ENCODE measurements around the gene ZBP1. TPM values are rescaled to one million over a fixed set of nuclear protein-coding genes. Genes with fewer than 3 reads are reported as not detected.

The ZBP1 gene
- polyA plus RNA-seq, 1 of the 3 experiments (the other 2 are of a cell fraction), result not detected

- no peak overlapping the region for H3K4me3 ChIP-seq (ENCODE audit: low read depth in 2 of 2, low read length in 1 of 2)
- H2AFZ ChIP-seq (ENCODE audit: low read depth), result no peak overlapping the region
- DNase-seq, result no peak
- H3K79me2 ChIP-seq (ENCODE audit: insufficient read depth), result no peaks in the 10 kb centered on the region
- ChIA-PET CTCF (interaction anchor here (1.5 to 5.9 kb wide), 3 partner anchors 10 to 584 kb away, joined by 4 to 82 read pairs (median 50); no protein-coding TSS in a partner anchor), POLR2A (no interaction called here)
- no peak overlapping the region for H3K9ac ChIP-seq
- no peaks in the 10 kb centered on the region for H3K36me3 ChIP-seq (replicated peaks in 1 of 2; ENCODE audit: control insufficient read depth in 1 of 2, insufficient read depth in 2 of 2, low read length in 1 of 2)
- H3F3A ChIP-seq (replicated peaks; ENCODE audit: insufficient read depth), result no peaks in the 10 kb centered on the region
- WGBS (ENCODE audit: low lambda C conversion rate), result 77% methylated on average over 7 of the region's 7 CpGs
- H3K27ac ChIP-seq (ENCODE audit: low read depth in 2 of 2, low read length in 1 of 2), result no peak overlapping the region
- H3K9me2 ChIP-seq, result no peaks in the 10 kb centered on the region
- no peak overlapping the region for H3K4me2 ChIP-seq
- no peaks in the 10 kb centered on the region for H3K27me3 ChIP-seq (ENCODE audit: insufficient read depth)
- H4K20me1 ChIP-seq (ENCODE audit: insufficient read depth), result no peaks in the 10 kb centered on the region
- TF ChIP-seq GATA2 (CRISPR knock-in tag; IDR thresholded peaks at IDR 0.05), result no peak
- no peaks in the 10 kb centered on the region for H3K9me3 ChIP-seq
- H3K4me1 ChIP-seq (ENCODE audit: control insufficient read depth in 1 of 2, insufficient read depth in 2 of 2, low read depth in 1 of 2, low read length in 1 of 2), result peaks cover 0 to 15% of the 10 kb centered on the region in 2 experiments; a peak in 1 of 4 replicates
These were observed 5.1 kb upstream of the ZBP1 start for GRCh38 chr20:57625181-57625958.

DNA sequence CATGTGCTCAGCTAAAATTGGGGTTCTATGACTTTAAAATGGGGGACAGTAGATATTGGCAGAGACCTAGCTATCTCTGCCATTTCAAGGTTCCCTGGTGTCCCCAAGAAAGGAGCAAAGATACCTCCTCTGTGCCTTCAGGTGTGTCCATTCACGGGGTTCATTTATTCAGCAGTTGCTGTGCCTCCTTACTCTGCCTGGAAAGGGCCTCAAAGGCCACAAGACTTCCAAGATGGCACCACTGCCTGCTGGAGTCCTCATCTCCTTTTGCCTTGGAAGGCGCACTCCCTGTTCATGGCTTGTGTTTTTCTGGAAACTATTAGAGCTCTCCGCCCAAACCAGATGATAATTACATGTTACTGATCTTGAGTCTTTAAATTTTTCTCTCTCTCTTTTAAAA lies 3.9 kb upstream of the ZBP1 start:
- Histone ChIP-seq H3K27me3 (ENCODE audit: insufficient read depth) (no peaks in the 10 kb centered on the region), H3K4me1 (ENCODE audit: control insufficient read depth in 1 of 2, insufficient read depth in 2 of 2, low read depth in 1 of 2, low read length in 1 of 2) (peaks cover 0 to 15% of the 10 kb centered on the region in 2 experiments; a peak in 1 of 4 replicates), H3K9ac (no peak overlapping the region), H3K27ac (ENCODE audit: low read depth in 2 of 2, low read length in 1 of 2) (no peak overlapping the region), H3K79me2 (ENCODE audit: insufficient read depth) (no peaks in the 10 kb centered on the region), H3F3A (replicated peaks; ENCODE audit: insufficient read depth) (no peaks in the 10 kb centered on the region), H3K4me3 (ENCODE audit: low read depth in 2 of 2, low read length in 1 of 2) (no peak overlapping the region), H2AFZ (ENCODE audit: low read depth) (no peak overlapping the region), H4K20me1 (ENCODE audit: insufficient read depth) (no peaks in the 10 kb centered on the region), H3K4me2 (no peak overlapping the region), H3K36me3 (replicated peaks in 1 of 2; ENCODE audit: control insufficient read depth in 1 of 2, insufficient read depth in 2 of 2, low read length in 1 of 2) (no peaks in the 10 kb centered on the region), H3K9me2 (no peaks in the 10 kb centered on the region), H3K9me3 (no peaks in the 10 kb centered on the region)
- CTCF ChIA-PET, result interaction anchor here (1.5 to 5.9 kb wide), 7 partner anchors 8 to 594 kb away, joined by 4 to 82 read pairs (median 18); no protein-coding TSS in a partner anchor
- TF ChIP-seq, protein P1, sequence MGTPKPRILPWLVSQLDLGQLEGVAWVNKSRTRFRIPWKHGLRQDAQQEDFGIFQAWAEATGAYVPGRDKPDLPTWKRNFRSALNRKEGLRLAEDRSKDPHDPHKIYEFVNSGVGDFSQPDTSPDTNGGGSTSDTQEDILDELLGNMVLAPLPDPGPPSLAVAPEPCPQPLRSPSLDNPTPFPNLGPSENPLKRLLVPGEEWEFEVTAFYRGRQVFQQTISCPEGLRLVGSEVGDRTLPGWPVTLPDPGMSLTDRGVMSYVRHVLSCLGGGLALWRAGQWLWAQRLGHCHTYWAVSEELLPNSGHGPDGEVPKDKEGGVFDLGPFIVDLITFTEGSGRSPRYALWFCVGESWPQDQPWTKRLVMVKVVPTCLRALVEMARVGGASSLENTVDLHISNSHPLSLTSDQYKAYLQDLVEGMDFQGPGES (IDR thresholded peaks at IDR 0.05; ENCODE audit: low read depth, low read length), result no peak
- TF ChIP-seq MAX (IDR thresholded peaks at IDR 0.05; ENCODE audit: low read depth) (no peak), FOSL2 (IDR thresholded peaks at IDR 0.05; ENCODE audit: borderline replicate concordance, low read depth) (no peak), FOXJ3 (CRISPR knock-in tag; IDR thresholded peaks at IDR 0.05) (no peak), EZH2phosphoT487 (IDR thresholded peaks at IDR 0.05; ENCODE audit: borderline replicate concordance, low read depth) (no peak), REST (IDR thresholded peaks at IDR 0.05; ENCODE audit: low read depth, low read length) (no peak), GABPA (IDR thresholded peaks at IDR 0.05; ENCODE audit: low read depth) (no peak), SIN3A (IDR thresholded peaks at IDR 0.05; ENCODE audit: borderline replicate concordance, low read depth, low read length) (no peak), EP300 (IDR thresholded peaks at IDR 0.05; ENCODE audit: borderline replicate concordance in 1 of 2, low read depth in 1 of 2, low read length in 1 of 2) (no peak), NFIC (IDR thresholded peaks at IDR 0.05; ENCODE audit: borderline replicate concordance) (no peak), MEF2A (IDR thresholded peaks at IDR 0.05; ENCODE audit: borderline replicate concordance, low read depth) (no peak), MXI1 (IDR thresholded peaks at IDR 0.05; ENCODE audit: low read depth, low read length) (no peak), TAF1 (IDR thresholded peaks at IDR 0.05; ENCODE audit: borderline replicate concordance, low read depth, low read length) (no peak), PBX3 (IDR thresholded peaks at IDR 0.05) (no peak), TCF12 (IDR thresholded peaks at IDR 0.05) (no peak)
- TF ChIP-seq, protein P2, sequence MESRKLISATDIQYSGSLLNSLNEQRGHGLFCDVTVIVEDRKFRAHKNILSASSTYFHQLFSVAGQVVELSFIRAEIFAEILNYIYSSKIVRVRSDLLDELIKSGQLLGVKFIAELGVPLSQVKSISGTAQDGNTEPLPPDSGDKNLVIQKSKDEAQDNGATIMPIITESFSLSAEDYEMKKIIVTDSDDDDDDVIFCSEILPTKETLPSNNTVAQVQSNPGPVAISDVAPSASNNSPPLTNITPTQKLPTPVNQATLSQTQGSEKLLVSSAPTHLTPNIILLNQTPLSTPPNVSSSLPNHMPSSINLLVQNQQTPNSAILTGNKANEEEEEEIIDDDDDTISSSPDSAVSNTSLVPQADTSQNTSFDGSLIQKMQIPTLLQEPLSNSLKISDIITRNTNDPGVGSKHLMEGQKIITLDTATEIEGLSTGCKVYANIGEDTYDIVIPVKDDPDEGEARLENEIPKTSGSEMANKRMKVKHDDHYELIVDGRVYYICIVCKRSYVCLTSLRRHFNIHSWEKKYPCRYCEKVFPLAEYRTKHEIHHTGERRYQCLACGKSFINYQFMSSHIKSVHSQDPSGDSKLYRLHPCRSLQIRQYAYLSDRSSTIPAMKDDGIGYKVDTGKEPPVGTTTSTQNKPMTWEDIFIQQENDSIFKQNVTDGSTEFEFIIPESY (IDR thresholded peaks at IDR 0.05; ENCODE audit: borderline replicate concordance, low read depth), result no peak
- WGBS (ENCODE audit: low lambda C conversion rate), result 73% methylated on average over 3 of the region's 3 CpGs
- DNase-seq, result no peak
- POLR2A ChIA-PET, result no interaction called here
